Ascending aorta (tissue), 2 donors: ENCODE measurements around the gene GFOD2. TPM values are rescaled to one million over a fixed set of nuclear protein-coding genes. Genes with fewer than 3 reads are reported as not detected.
A peak's percentile ranks its signal among the peaks of the same experiment; 100 is the strongest.

Experiments
- DNase-seq, 2 donors: peaks; one replicate each; pipeline ENCODE4 v3.0.0-alpha.2; 2019; ENCODE audit warnings: low spot score in 2 of 2
- H3K27ac ChIP-seq, 2 donors: fragments of 200-600 bp; sonication (generic); one replicate each; pipeline ENCODE4 v1.5.1; 2016 to 2017; ENCODE audit warnings: mild to moderate bottlenecking in 1 of 2
- H3K27me3 ChIP-seq: fragments of 200-600 bp; sonication (generic); one replicate; pipeline ENCODE4 v1.5.1; 2017
- H3K36me3 ChIP-seq, 2 donors: fragments of 200-600 bp; sonication (generic); one replicate each; pipeline ENCODE4 v1.5.1; 2016
- H3K4me1 ChIP-seq, 2 donors: fragments of 200-600 bp; sonication (generic); one replicate each; pipeline ENCODE4 v1.5.1; 2016 to 2017; ENCODE audit warnings: mild to moderate bottlenecking in 1 of 2
- H3K4me3 ChIP-seq, 2 donors: fragments of 200-600 bp; sonication (generic); one replicate each; pipeline ENCODE4 v1.5.1; 2016 to 2017; ENCODE audit warnings: mild to moderate bottlenecking in 1 of 2
- H3K9me3 ChIP-seq, 2 donors: fragments of 200-600 bp; sonication (generic); one replicate each; pipeline ENCODE4 v1.5.1; 2016
- intact Hi-C: fragments of 100-400 bp; cut with DNase I; formaldehyde crosslinking; loops from one replicate; pipeline ENCODE4 v1.15.1; 2023
- total RNA-seq: library from RNA; depleted of rRNA; stranded (reverse); fragments of >200 nt; gene quantifications from one replicate; pipeline ENCODE4 v1.1.0, GENCODE V29; 2016
- TF ChIP-seq, protein P1 (sequence below), 3 experiments: fragments of 200-600 bp in 2 of 3; fragments of 450-650 bp in 1 of 3; sonication (generic) in 2 of 3; IDR thresholded peaks; one replicate each; pipeline ENCODE4 v1.5.1; 2016 to 2019; ENCODE audit warnings: antibody characterized with exemption in 3 of 3, mild to moderate bottlenecking in 1 of 3, moderate library complexity in 1 of 3

The GFOD2 gene
- total RNA-seq, 1 donor from 2014 or later: 43.5 TPM

- TF ChIP-seq, protein P1, sequence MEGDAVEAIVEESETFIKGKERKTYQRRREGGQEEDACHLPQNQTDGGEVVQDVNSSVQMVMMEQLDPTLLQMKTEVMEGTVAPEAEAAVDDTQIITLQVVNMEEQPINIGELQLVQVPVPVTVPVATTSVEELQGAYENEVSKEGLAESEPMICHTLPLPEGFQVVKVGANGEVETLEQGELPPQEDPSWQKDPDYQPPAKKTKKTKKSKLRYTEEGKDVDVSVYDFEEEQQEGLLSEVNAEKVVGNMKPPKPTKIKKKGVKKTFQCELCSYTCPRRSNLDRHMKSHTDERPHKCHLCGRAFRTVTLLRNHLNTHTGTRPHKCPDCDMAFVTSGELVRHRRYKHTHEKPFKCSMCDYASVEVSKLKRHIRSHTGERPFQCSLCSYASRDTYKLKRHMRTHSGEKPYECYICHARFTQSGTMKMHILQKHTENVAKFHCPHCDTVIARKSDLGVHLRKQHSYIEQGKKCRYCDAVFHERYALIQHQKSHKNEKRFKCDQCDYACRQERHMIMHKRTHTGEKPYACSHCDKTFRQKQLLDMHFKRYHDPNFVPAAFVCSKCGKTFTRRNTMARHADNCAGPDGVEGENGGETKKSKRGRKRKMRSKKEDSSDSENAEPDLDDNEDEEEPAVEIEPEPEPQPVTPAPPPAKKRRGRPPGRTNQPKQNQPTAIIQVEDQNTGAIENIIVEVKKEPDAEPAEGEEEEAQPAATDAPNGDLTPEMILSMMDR (IDR thresholded peaks at IDR 0.05): no peak
- Histone ChIP-seq H3K4me3 (peak overlapping the region; percentile 62 to 97), H3K27me3 (peaks cover 5% of the 10 kb centered on the region), H3K27ac (no peak overlapping the region), H3K9me3 (no peaks in the 10 kb centered on the region), H3K4me1 (peaks cover 11 to 15% of the 10 kb centered on the region in 2 donors), H3K36me3 (peaks cover 0 to 16% of the 10 kb centered on the region in 2 donors)
- DNase-seq: no peak
- intact Hi-C loops: loop anchor here (1.0 kb wide), 1 partner anchor 9 kb away; no protein-coding TSS in a partner anchor
These were observed 60.1 kb downstream of the GFOD2 start for GRCh38 chr16:67658849-67659674.

DNA sequence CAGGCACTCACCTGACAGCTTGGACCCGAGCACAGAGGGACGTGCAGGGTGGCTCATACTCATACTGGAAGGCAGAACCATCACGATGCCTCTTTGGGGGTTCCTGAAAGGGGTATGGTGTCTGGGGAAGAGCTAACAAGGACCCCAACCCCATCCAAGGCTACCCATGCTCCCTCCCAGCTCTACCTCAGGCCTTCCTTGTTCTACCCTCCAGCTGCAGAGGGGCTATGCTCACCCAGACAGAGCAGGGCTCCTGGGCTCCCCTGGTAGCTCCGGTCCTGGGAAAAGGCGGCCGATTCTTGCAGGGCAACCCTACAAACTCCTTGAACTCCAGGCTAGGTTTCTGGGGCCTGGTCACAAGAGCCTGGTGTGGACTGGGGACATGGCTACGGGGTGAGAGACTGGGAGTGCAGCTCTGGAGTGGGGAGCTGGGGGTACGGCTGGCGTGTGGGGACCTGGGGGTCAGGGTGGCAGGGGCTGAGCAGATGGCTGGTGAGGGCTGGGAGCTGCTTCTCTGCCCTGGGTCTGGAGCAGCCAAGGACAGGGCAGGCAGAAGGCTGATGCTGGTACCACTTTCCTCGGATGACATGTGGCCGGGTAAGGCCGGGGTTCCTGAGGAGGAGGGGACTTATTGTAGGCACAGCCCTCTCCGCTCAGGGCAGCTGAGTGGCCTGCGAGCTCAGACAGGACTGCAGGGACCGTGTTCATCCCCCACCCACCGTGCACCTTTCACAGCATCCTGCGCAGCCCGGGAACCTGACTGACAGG, 61.2 kb downstream of the GFOD2 start:
- DNase-seq: no peak
- Histone ChIP-seq H3K9me3 (no peaks in the 10 kb centered on the region), H3K27me3 (peaks cover 5% of the 10 kb centered on the region), H3K27ac (no peak overlapping the region), H3K4me1 (peaks cover 16 to 22% of the 10 kb centered on the region in 2 donors), H3K4me3 (no peak overlapping the region), H3K36me3 (peaks cover 0 to 16% of the 10 kb centered on the region in 2 donors)
- TF ChIP-seq, protein P1 (IDR thresholded peaks at IDR 0.05): no peak
- intact Hi-C loops: no loop called here

- no peak for DNase-seq
- Histone ChIP-seq H3K36me3 (peaks cover 0 to 16% of the 10 kb centered on the region in 2 donors), H3K4me1 (peaks cover 16 to 22% of the 10 kb centered on the region in 2 donors), H3K4me3 (no peak overlapping the region), H3K27me3 (peaks cover 5% of the 10 kb centered on the region), H3K9me3 (no peaks in the 10 kb centered on the region), H3K27ac (no peak overlapping the region)
- TF ChIP-seq, protein P1 (IDR thresholded peaks at IDR 0.05): no peak
- intact Hi-C loops: no loop called here
These were observed 62.0 kb downstream of the GFOD2 start for GRCh38 chr16:67657017-67657608.

DNA sequence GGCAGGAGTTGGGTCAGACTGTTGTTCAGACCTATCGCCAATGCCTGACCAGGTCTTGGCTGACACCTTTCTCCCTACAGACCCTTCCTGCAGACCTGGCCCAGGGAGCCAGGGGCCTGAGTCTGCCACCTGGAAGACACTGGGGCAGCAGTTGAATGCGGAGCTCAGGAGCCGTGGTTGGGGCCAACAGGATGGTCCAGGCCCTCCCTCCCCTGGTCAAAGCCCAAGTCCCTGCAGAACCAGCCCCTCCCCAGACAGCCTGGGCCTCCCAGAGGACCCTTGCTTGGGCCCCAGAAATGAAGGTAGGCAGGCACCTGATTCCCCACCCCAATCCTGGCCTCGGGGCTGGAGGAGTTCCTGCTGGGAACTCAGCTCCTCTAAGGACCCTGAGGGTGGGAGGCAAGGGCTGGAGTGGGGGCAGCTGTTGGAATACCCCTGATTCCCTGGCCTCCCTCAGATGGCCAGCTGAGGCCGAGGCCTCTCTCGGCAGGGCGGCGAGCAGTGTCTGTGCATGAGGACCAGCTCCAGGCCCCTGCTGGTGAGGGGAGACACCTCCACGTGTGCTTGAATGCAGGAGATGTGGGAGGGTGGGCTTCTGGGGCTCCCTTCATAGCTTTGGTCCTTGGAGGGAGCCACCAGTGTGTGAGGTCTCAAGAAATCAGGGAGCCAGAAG, 62.6 kb downstream of the GFOD2 start:
- H3K9me3 ChIP-seq: no peaks in the 10 kb centered on the region
- no peak for DNase-seq
- TF ChIP-seq, protein P1 (IDR thresholded peaks at IDR 0.05): no peak
- H3K27me3 ChIP-seq: peaks cover 9% of the 10 kb centered on the region
- H3K36me3 ChIP-seq: peaks cover 0 to 16% of the 10 kb centered on the region in 2 donors
- no peak overlapping the region for H3K27ac ChIP-seq
- H3K4me1 ChIP-seq: peaks cover 15 to 21% of the 10 kb centered on the region in 2 donors
- intact Hi-C loops: no loop called here
- H3K4me3 ChIP-seq: no peak overlapping the region

- H3K4me3 ChIP-seq: no peak overlapping the region
- no peak for DNase-seq
- peaks cover 15% of the 10 kb centered on the region for H3K27me3 ChIP-seq
- TF ChIP-seq, protein P1 (IDR thresholded peaks at IDR 0.05): no peak
- H3K36me3 ChIP-seq: peaks cover 0 to 16% of the 10 kb centered on the region in 2 donors
- H3K9me3 ChIP-seq: no peaks in the 10 kb centered on the region
- intact Hi-C loops: no loop called here
- peaks cover 11 to 18% of the 10 kb centered on the region in 2 donors for H3K4me1 ChIP-seq
- no peak overlapping the region for H3K27ac ChIP-seq
These were observed 63.8 kb downstream of the GFOD2 start for GRCh38 chr16:67655363-67655762.
